HCT116 (cell line): Measurements from ENCODE around the gene HES6. TPM values are rescaled to one million over a fixed set of nuclear protein-coding genes. Genes with fewer than 3 reads are reported as not detected.

Experiments used
- ATAC-seq: fragments of 200-7000 bp; cut with Tn5 transposase; 2 replicates; pipeline ENCODE4 v1.9.1; 2020; ENCODE audit warnings: mild to moderate bottlenecking, moderate library complexity
- BruUV-seq: library from RNA; stranded (reverse); fragments of 400-500 nt; replicated peaks from 2 replicates; lab custom pipeline; 2021; lab: Mats Ljungman, UMichigan
- CTCF ChIA-PET: fragments of 300-600 bp; sonication (Branson Sonifier 250); formaldehyde crosslinking; loops from one replicate; lab custom pipeline; 2021; ENCODE audit warnings: antibody characterized with exemption; lab: Charles Lee
- POLR2A ChIA-PET: fragments of 300-600, 350-600 bp; sonication (Branson Sonifier 250); formaldehyde crosslinking; loops from one replicate; lab custom pipeline; 2021; ENCODE audit warnings: antibody characterized with exemption; lab: Charles Lee
- RAD21 ChIA-PET, 2 experiments: fragments of 300-600 bp; sonication (Branson Sonifier 250); formaldehyde crosslinking; loops; one replicate each; lab custom pipeline; 2023; ENCODE audit warnings: low total read pairs in 2 of 2; ENCODE audit not compliant: uncharacterized antibody in 2 of 2, unreplicated experiment in 2 of 2, low non-redundant PET in 1 of 2; lab: Charles Lee
- DNase-seq: peaks from one replicate; pipeline ENCODE4 v3.0.0-alpha.2; 2010; ENCODE audit warnings: low read depth, low spot score
- H2AFZ ChIP-seq: fragments of 200-600 bp; shearing (Covaris generic), sonication (generic); 2 replicates; pipeline ENCODE4 v1.6.1; 2017; ENCODE audit warnings: low read depth, mixed run types, mixed read lengths, antibody characterized with exemption, low read length; ENCODE audit not compliant: poor library complexity, severe bottlenecking
- H3K27ac ChIP-seq: 2 replicates; pipeline ENCODE4 v1.5.1; 2012; ENCODE audit warnings: low read depth, low read length
- H3K27me3 ChIP-seq: fragments of 200-600 bp; sonication (generic); 2 replicates; pipeline ENCODE4 v1.6.1; 2016; ENCODE audit warnings: mixed run types, low read length, mixed read lengths; ENCODE audit not compliant: insufficient read depth
- H3K36me3 ChIP-seq, 2 experiments: fragments of 200-500 bp in 1 of 2; fragments of 200-600 bp in 1 of 2; sonication (Bioruptor generic) in 1 of 2; sonication (generic) in 1 of 2; 2 replicates each; pipeline versions ENCODE4 v1.5.1 to v1.6.1; 2014 to 2016; ENCODE audit warnings: low read length in 2 of 2, inconsistent platforms in 1 of 2, mixed read lengths in 1 of 2, mixed run types in 1 of 2; ENCODE audit not compliant: insufficient read depth in 2 of 2, control insufficient read depth in 1 of 2
- H3K4me1 ChIP-seq, 2 experiments: fragments of 200-600 bp in 1 of 2; sonication (generic) in 1 of 2; 2 replicates each; pipeline versions ENCODE4 v1.5.1 to v1.6.1; 2012 to 2017; ENCODE audit warnings: low read length in 2 of 2, inconsistent platforms in 1 of 2, mild to moderate bottlenecking in 1 of 2, mixed read lengths in 1 of 2, mixed run types in 1 of 2, moderate library complexity in 1 of 2; ENCODE audit not compliant: insufficient read depth in 2 of 2, control insufficient read depth in 1 of 2
- H3K4me2 ChIP-seq: fragments of 200-600 bp; sonication (generic); 2 replicates; pipeline ENCODE4 v1.6.1; 2017; ENCODE audit warnings: mixed run types, low read length, mixed read lengths
- H3K4me3 ChIP-seq, 2 experiments: fragments of 200-600 bp in 1 of 2; sonication (generic) in 1 of 2; replicated peaks in 1 of 2; 2 replicates each; pipeline ENCODE4 v1.5.1; 2011 to 2016; ENCODE audit warnings: low read length in 2 of 2, control low read depth in 1 of 2, low read depth in 1 of 2, mild to moderate bottlenecking in 1 of 2, mixed read lengths in 1 of 2, mixed run types in 1 of 2
- H3K79me2 ChIP-seq: fragments of 200-600 bp; sonication (generic); 2 replicates; pipeline ENCODE4 v1.6.1; 2017; ENCODE audit warnings: mild to moderate bottlenecking, mixed run types, low read length, moderate library complexity, mixed read lengths; ENCODE audit not compliant: insufficient read depth
- H3K9ac ChIP-seq: fragments of 200-600 bp; sonication (generic); 2 replicates; pipeline ENCODE4 v1.6.1; 2016; ENCODE audit warnings: low read length, mixed read lengths
- H3K9me2 ChIP-seq: fragments of 200-600 bp; sonication (generic), shearing (Covaris generic); 2 replicates; pipeline ENCODE4 v1.6.1; 2017; ENCODE audit warnings: mixed run types, mild to moderate bottlenecking, moderate library complexity; ENCODE audit not compliant: insufficient read depth
- H3K9me3 ChIP-seq, 2 experiments: fragments of 200-500 bp in 1 of 2; fragments of 200-600 bp in 1 of 2; sonication (Bioruptor generic) in 1 of 2; sonication (generic) in 1 of 2; 2 replicates each; pipeline ENCODE4 v1.6.1; 2014 to 2017; ENCODE audit warnings: low read length in 2 of 2, mixed read lengths in 2 of 2, inconsistent platforms in 1 of 2, low read depth in 1 of 2, mild to moderate bottlenecking in 1 of 2, mixed run types in 1 of 2, moderate library complexity in 1 of 2; ENCODE audit not compliant: control insufficient read depth in 1 of 2, insufficient read depth in 1 of 2
- H4K20me1 ChIP-seq: fragments of 200-600 bp; sonication (generic), shearing (Covaris generic); 2 replicates; pipeline ENCODE4 v1.6.1; 2017; ENCODE audit warnings: mixed run types, mild to moderate bottlenecking, moderate library complexity; ENCODE audit not compliant: insufficient read depth
- ELF1 ChIP-seq: IDR thresholded peaks from 2 replicates; pipeline ENCODE4 v1.6.1; 2012; ENCODE audit warnings: low read depth, borderline replicate concordance
- FOSL1 ChIP-seq: IDR thresholded peaks from 2 replicates; pipeline ENCODE4 v1.6.1; 2012; ENCODE audit warnings: low read depth
- JUND ChIP-seq: IDR thresholded peaks from 2 replicates; pipeline ENCODE4 v1.6.1; 2012
- POLR2A ChIP-seq: IDR thresholded peaks from 2 replicates; pipeline ENCODE4 v1.7.0; 2011; ENCODE audit warnings: borderline replicate concordance; ENCODE audit not compliant: insufficient read depth, insufficient read length; ENCODE audit errors: extremely low read depth
- POLR2AphosphoS5 ChIP-seq: IDR thresholded peaks from 2 replicates; pipeline ENCODE4 v1.6.1; 2011; ENCODE audit warnings: mild to moderate bottlenecking, low read depth, low read length, moderate library complexity
- SRF ChIP-seq: IDR thresholded peaks from 2 replicates; pipeline ENCODE4 v1.6.1; 2012; ENCODE audit warnings: low read depth
- YY1 ChIP-seq: IDR thresholded peaks from 2 replicates; pipeline ENCODE4 v1.6.1; 2011; ENCODE audit warnings: low read length, low read depth, moderate library complexity, mild to moderate bottlenecking; ENCODE audit not compliant: insufficient replicate concordance; ENCODE audit errors: extremely low read depth
- ZFX ChIP-seq: fragments of 450-650 bp; IDR thresholded peaks from 2 replicates; pipeline ENCODE4 v1.6.1; 2017
- ZNF274 ChIP-seq: fragments of 200-500 bp; sonication (Bioruptor generic); IDR thresholded peaks from 2 replicates; pipeline ENCODE4 v1.6.1; 2014; ENCODE audit warnings: mild to moderate bottlenecking, low read depth, low read length, inconsistent platforms
- intact Hi-C: fragments of 100-400 bp; cut with micrococcal nuclease; formaldehyde crosslinking; loops from 2 replicates; pipeline ENCODE4 v1.10.0; 2022
- total RNA-seq: library from RNA; stranded (reverse); gene quantifications from one replicate; pipeline ENCODE4 v1.2.1, GENCODE V29; 2021; ENCODE audit not compliant: unreplicated experiment
- TF ChIP-seq, protein P1 (sequence below): IDR thresholded peaks from 2 replicates; pipeline ENCODE4 v1.6.1; 2012
- TF ChIP-seq, protein P2 (sequence below), 3 experiments: fragments of 200-600 bp in 1 of 3; sonication (generic) in 1 of 3; IDR thresholded peaks in 2 of 3; conservative IDR thresholded peaks in 1 of 3; 2 replicates each; pipeline ENCODE4 v1.5.1; 2012 to 2017; ENCODE audit warnings: low read depth in 2 of 3, low read length in 2 of 3, antibody characterized with exemption in 1 of 3, borderline replicate concordance in 1 of 3, control low read depth in 1 of 3, mild to moderate bottlenecking in 1 of 3, mixed read lengths in 1 of 3, mixed run types in 1 of 3, moderate library complexity in 1 of 3; ENCODE audit not compliant: insufficient read depth in 1 of 3
- TF ChIP-seq, protein P3 (sequence below): IDR thresholded peaks from 2 replicates; pipeline ENCODE4 v1.6.1; 2011; ENCODE audit warnings: mild to moderate bottlenecking, low read length, moderate library complexity; ENCODE audit not compliant: insufficient replicate concordance; ENCODE audit errors: extremely low read depth

HES6 gene
- total RNA-seq, 1 experiment from 2014 or later: 47.8 TPM

DNA sequence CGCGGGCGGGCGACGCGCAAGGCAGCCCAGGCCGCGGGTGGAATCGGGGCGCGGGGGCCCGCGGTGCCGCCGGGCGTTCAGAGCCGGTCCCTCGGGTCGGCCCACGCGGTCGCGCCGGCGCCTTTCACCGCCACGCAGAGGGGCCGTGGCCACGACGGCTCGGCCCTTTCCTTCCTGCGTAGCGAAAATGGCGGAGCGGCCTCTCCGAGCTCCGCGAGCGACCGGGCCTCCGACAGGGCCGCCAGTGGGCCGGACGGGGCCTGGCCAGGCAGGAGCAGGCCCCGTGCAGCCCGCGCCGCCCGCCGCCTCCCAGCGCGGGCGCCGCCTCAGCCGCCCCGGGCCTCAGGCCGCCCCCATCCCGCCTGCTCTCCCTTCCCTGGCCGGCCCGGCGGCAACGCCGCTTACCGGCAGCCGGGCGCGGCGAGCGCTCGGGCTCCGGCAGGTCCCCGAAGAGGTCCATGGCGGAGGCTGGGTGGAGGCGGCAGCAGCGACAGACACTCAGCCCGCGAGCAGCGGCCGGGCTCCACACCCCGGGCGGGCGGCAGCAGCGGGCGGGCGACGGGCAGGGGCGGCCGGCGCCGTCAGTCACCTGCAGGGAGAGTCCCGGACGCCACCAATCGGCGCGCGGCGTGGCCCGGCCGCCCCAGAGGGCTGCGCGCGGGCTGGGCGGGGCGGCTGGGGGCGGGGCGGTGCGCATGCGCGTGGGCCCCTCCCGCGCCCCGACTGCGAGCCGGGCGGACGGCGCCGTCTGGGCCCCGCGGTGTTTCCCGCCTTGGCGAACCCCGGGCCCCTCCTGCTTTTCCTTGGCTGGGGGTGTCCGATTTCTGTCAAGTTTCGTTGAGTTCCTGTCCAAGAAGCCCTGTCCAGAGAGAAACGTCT, 36.5 kb downstream of the HES6 start, which contains the start of gene ILKAP:
Gene ILKAP, minus strand, starts transcription at position 602 of the 879 bp plus-strand sequence. Its CDS starts 142 bp downstream, at position 460.
- H3K9me2 ChIP-seq: no peaks in the 10 kb centered on the region
- intact Hi-C loops: no loop called here
- no peak within 1 kb of the TSS for H2AFZ ChIP-seq
- peaks cover 7 to 20% of the 10 kb centered on the region in 2 experiments; a peak in 3 of 4 replicates for H3K4me1 ChIP-seq
- ATAC-seq (peak; percentile 99), DNase-seq (peak; percentile 22)
- H3K36me3 ChIP-seq: no peaks in the 10 kb centered on the region
- H3K4me3 ChIP-seq: peak within 1 kb of the TSS; percentile 75 to 86
- H3K9ac ChIP-seq: peak within 1 kb of the TSS; percentile 87
- H3K27ac ChIP-seq: peak within 1 kb of the TSS; percentile 83
- no TSS peak for BruUV-seq
- H3K4me2 ChIP-seq: peak within 1 kb of the TSS; percentile 82
- ChIA-PET RAD21 (no interaction called here), POLR2A (no interaction called here), CTCF (no interaction called here)
- TF ChIP-seq POLR2A (peak; percentile 73), YY1 (peak; percentile 29), ZFX (peak; percentile 97), JUND (no peak), POLR2AphosphoS5 (peak; percentile 92), FOSL1 (no peak)
- peaks cover 48% of the 10 kb centered on the region for H3K79me2 ChIP-seq
- peaks cover 4% of the 10 kb centered on the region; the same call in 1 of the 2 replicates for H4K20me1 ChIP-seq
- H3K9me3 ChIP-seq: no peaks in the 10 kb centered on the region
- no peaks in the 10 kb centered on the region for H3K27me3 ChIP-seq

DNA sequence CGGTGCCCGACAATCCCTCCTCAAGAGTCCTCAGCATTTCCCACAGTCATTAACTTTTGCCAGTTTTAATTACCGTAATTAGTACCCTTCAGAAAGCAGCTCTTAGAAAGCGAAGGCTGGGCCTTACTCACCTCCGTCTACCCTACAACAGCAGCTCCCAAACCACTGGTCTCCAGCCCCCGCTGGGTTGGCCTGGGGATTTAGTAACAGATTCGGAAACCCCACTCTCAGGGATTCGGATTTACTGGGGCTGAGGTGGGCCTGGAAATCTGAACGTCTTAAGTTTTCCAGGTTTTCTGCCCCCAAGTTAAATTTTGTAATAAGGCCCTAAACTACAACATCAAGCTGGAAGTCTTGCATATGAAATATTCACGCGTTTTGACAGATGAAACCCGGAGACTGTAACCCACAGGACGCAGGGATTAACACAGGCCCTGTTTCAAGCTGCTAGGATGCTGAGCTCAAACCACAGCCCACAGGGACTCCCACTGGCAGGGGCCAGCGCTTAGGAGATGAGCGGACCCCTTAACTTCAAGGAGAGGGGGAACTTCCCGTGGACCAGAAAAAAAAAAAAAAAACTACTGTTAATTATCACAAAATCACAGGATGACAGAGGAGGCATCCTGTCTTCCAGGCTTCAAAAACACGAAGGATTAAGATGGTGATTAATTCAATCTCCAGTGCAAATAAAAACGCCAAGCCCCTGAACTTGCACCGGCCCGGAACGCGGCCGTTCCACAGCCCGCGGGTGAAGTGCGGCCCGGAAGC, 37.3 kb downstream of the HES6 start:
- BruUV-seq: TSS peak; percentile 40
- TF ChIP-seq ELF1 (no peak), ZNF274 (no peak), POLR2A (no peak), SRF (no peak)
- TF ChIP-seq, protein P1, sequence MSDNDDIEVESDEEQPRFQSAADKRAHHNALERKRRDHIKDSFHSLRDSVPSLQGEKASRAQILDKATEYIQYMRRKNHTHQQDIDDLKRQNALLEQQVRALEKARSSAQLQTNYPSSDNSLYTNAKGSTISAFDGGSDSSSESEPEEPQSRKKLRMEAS: no peak
- TF ChIP-seq, protein P2, sequence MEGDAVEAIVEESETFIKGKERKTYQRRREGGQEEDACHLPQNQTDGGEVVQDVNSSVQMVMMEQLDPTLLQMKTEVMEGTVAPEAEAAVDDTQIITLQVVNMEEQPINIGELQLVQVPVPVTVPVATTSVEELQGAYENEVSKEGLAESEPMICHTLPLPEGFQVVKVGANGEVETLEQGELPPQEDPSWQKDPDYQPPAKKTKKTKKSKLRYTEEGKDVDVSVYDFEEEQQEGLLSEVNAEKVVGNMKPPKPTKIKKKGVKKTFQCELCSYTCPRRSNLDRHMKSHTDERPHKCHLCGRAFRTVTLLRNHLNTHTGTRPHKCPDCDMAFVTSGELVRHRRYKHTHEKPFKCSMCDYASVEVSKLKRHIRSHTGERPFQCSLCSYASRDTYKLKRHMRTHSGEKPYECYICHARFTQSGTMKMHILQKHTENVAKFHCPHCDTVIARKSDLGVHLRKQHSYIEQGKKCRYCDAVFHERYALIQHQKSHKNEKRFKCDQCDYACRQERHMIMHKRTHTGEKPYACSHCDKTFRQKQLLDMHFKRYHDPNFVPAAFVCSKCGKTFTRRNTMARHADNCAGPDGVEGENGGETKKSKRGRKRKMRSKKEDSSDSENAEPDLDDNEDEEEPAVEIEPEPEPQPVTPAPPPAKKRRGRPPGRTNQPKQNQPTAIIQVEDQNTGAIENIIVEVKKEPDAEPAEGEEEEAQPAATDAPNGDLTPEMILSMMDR (IDR thresholded peaks at IDR 0.05 in 2 of 3, conservative IDR thresholded peaks at IDR 0.05 in 1 of 3; ENCODE audit: borderline replicate concordance in 1 of 3, insufficient read depth in 1 of 3, low read depth in 2 of 3, low read length in 2 of 3): no peak
- TF ChIP-seq, protein P3, sequence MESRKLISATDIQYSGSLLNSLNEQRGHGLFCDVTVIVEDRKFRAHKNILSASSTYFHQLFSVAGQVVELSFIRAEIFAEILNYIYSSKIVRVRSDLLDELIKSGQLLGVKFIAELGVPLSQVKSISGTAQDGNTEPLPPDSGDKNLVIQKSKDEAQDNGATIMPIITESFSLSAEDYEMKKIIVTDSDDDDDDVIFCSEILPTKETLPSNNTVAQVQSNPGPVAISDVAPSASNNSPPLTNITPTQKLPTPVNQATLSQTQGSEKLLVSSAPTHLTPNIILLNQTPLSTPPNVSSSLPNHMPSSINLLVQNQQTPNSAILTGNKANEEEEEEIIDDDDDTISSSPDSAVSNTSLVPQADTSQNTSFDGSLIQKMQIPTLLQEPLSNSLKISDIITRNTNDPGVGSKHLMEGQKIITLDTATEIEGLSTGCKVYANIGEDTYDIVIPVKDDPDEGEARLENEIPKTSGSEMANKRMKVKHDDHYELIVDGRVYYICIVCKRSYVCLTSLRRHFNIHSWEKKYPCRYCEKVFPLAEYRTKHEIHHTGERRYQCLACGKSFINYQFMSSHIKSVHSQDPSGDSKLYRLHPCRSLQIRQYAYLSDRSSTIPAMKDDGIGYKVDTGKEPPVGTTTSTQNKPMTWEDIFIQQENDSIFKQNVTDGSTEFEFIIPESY: no peak

More for the DNA sequence above, 37.3 kb downstream of the HES6 start:
- peak overlapping the region; percentile 80 for H3K4me2 ChIP-seq
- ATAC-seq (no peak), DNase-seq (no peak)
- peak overlapping the region; percentile 87 for H3K9ac ChIP-seq
- intact Hi-C loops: no loop called here
- no peak overlapping the region for H2AFZ ChIP-seq
- ChIA-PET RAD21 (no interaction called here), CTCF (no interaction called here), POLR2A (interaction anchor here (0.6 to 0.7 kb wide), 2 partner anchors 10 to 734 kb away, joined by 3 to 5 read pairs; no protein-coding TSS in a partner anchor)
- peaks cover 56% of the 10 kb centered on the region for H3K79me2 ChIP-seq
- no peaks in the 10 kb centered on the region for H3K9me3 ChIP-seq
- no peaks in the 10 kb centered on the region for H3K36me3 ChIP-seq
- peak overlapping the region; percentile 75 to 86 for H3K4me3 ChIP-seq
- no peaks in the 10 kb centered on the region for H3K27me3 ChIP-seq
- H3K4me1 ChIP-seq: peaks cover 7 to 20% of the 10 kb centered on the region in 2 experiments; a peak in 3 of 4 replicates
- H3K27ac ChIP-seq: peak overlapping the region; percentile 83
- no peaks in the 10 kb centered on the region for H3K9me2 ChIP-seq
- peaks cover 4% of the 10 kb centered on the region; the same call in 1 of the 2 replicates for H4K20me1 ChIP-seq
